NCI-H748 treated with DMSO at 0.1 percent for 48 hours (cell line): Measurements from ENCODE around the gene VPS13D.

ENCODE experiments used
- DNase-seq: peaks from one replicate; lab custom pipeline; 2025; lab: John Stamatoyannopoulos, UW

The VPS13D gene

GRCh38 chr1:12433323-12434053 lies 203.7 kb downstream of the VPS13D start:
- no peak for DNase-seq

- DNase-seq = no peak
These were observed 204.3 kb downstream of the VPS13D start for GRCh38 chr1:12434174-12434573.

GRCh38 chr1:12434686-12435085 lies 204.9 kb downstream of the VPS13D start:
- DNase-seq = no peak

- DNase-seq = no peak
These were observed 206.0 kb downstream of the VPS13D start for GRCh38 chr1:12435639-12436344.

GRCh38 chr1:12436345-12436658 lies 206.5 kb downstream of the VPS13D start:
- DNase-seq = no peak

- no peak for DNase-seq
These were observed 207.2 kb downstream of the VPS13D start for GRCh38 chr1:12436817-12437599.

- DNase-seq = no peak
These were observed 207.8 kb downstream of the VPS13D start for GRCh38 chr1:12437629-12438028.

- no peak for DNase-seq
These were observed 208.6 kb downstream of the VPS13D start for GRCh38 chr1:12438349-12438924.

- DNase-seq = no peak
These were observed 209.2 kb downstream of the VPS13D start for GRCh38 chr1:12439073-12439472.

GRCh38 chr1:12441414-12442105 lies 211.7 kb downstream of the VPS13D start:
- DNase-seq = no peak

GRCh38 chr1:12442217-12442616 lies 212.4 kb downstream of the VPS13D start:
- no peak for DNase-seq

- no peak for DNase-seq
These were observed 213.3 kb downstream of the VPS13D start for GRCh38 chr1:12443151-12443550.

- DNase-seq = no peak
These were observed 214.6 kb downstream of the VPS13D start for GRCh38 chr1:12444329-12444841.

- DNase-seq = no peak
These were observed 215.4 kb downstream of the VPS13D start for GRCh38 chr1:12445257-12445656.

- DNase-seq = no peak
These were observed 216.8 kb downstream of the VPS13D start for GRCh38 chr1:12446593-12446992.

GRCh38 chr1:12447307-12447706 lies 217.5 kb downstream of the VPS13D start:
- DNase-seq = no peak

GRCh38 chr1:12447849-12448312 lies 218.1 kb downstream of the VPS13D start:
- DNase-seq = no peak

GRCh38 chr1:12448746-12449177 lies 218.9 kb downstream of the VPS13D start:
- DNase-seq = no peak

GRCh38 chr1:12450090-12450755 lies 220.4 kb downstream of the VPS13D start:
- no peak for DNase-seq

GRCh38 chr1:12450756-12451559 lies 221.1 kb downstream of the VPS13D start:
- no peak for DNase-seq
